NCI-H510A (cell line): Measurements from ENCODE around the gene ZNF148.

Experiments used
- DNase-seq: peaks from one replicate; lab custom pipeline; 2025; lab: John Stamatoyannopoulos, UW

ZNF148 gene

DNA sequence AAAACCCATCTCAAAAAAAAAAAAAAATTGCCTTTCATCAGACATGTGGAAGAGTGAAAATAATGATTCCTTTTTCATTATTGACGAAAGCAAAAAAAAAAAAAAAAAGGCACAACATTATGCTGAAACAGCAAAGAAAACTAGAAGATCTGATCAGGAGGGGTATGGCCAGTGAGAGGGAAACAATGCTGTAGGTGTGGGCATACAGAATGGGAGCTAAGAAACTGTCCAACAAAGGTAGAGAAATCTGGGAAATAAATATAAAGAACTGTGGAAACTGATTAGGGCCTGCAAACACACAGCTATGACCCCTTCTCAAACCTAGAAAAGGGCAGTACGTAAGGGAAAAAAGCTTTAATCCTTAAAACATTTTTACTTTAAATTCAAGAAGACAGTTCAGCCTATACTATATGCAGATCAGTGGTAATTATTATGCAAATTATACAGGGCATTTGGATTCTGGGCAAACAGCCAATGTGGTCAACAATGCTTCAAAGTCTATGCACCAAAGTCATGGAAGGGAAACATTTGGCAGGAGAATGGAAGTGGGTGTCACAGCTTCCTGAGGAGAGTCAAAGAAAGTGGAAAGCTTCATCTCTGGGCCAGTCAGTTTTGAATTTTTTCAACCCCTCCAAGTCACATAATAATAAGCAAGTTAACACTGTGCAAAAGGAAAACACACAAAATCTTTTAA is 94.3 kb downstream of the ZNF148 start:
- no peak for DNase-seq

DNA sequence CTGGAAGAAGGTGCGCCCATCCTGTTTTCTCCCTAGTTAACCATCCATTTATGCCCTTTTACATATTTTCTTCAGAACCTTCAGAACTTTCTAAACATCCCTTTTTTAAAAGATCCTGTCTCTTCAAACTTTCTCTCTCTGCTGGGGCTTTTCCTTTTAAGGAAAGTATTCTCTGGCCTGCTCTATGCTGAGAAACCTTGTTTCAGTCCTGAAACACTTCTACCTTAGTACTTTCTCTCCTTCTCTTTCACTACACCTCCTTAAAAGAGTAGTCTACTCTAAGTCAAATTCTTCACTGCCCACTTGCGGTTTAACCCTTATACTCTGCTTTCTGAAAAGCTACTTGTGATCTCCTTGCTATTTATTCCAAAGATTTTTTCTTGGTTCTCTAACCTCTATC is 97.0 kb downstream of the ZNF148 start:
- no peak for DNase-seq

DNA sequence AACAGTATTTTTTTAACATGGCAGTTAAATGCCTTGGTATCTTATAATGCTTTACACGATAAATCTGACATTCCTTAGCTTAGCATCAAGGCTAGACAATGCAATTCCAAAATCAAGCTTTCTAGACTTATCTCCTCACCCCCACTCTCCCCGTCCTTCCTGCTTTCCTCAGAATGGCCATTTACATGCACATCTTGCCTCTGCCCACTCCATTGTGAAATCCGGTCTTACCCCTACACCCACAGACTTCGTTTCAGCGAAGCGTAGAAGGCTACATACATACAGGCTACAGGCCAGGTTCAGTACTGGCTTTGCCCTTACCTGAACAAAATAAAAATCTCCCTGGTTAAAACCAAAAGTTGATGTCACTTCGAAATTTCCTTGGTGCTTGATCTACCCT is 104.0 kb downstream of the ZNF148 start:
- no peak for DNase-seq

DNA sequence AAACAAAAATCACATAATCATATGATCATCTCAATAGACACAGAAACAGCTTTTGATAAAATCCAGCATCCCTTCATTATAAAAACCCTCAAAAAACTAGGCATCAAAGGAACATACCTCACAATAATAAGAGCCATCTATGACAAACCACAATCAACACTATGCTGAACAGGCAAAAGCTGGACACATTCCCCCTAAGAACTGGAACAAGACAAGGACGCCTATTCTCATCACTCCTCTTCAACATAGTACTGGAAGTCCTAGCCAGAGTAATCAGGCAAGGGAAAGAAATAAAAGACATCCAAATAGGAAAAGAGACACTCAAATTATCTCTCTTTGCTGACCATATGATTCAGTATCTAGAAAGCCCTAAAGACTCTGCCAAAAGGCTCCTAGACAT is 107.7 kb downstream of the ZNF148 start:
- no peak for DNase-seq

DNA sequence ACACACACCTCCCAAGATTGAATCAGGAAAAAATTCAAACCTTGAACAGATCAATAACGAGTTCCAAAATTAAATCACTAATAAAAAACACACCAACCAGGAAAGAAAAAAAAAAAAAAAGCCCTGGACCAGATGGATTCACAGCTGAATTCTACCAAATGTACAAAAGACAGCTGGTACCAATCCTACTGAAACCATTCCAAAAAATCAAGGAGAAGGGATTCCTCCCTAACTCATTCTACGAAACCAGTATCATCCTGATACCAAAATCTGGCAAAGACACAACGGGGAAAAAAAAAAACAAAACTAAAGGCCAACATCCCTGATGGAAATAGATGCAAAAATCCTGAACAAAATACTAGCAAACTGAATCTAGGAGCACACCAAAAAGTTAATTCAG is 108.2 kb downstream of the ZNF148 start:
- DNase-seq = no peak

DNA sequence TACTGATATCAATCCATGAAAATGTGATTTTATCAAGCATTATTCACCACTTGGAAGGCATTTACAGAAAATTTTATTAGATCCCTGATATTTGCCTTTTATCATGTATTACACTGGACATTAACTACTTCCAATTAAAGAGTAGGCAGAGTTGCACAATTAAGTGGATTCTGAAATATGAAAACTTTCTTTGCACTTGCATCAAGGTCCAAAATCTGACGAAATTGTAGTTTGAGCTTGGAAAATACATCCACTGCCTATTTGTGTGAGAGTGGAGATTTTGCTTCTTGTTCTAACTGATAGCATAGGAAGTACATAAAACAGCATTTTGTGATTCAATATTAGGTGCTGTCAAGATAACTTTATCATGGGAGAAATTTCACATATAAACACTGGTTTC is 113.0 kb downstream of the ZNF148 start:
- no peak for DNase-seq

DNA sequence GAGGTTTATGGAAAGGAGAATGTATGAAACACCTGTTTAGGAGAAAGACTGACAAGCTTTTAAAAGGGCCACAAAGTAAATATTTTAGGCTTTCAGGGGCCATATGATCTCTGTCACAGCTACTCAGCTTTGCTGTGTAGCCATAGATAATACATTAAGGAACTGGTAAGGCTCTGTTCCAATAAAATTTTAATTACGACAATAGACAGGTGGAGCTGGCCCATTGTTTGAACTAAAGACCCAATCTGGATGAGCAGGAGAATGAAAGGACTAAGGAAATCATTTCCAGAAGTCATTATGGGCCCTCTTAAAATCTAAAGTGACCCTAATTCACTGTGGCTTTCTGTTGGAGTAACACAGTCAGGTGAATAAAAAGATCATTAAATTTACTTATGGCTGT is 114.1 kb downstream of the ZNF148 start:
- DNase-seq = no peak

DNA sequence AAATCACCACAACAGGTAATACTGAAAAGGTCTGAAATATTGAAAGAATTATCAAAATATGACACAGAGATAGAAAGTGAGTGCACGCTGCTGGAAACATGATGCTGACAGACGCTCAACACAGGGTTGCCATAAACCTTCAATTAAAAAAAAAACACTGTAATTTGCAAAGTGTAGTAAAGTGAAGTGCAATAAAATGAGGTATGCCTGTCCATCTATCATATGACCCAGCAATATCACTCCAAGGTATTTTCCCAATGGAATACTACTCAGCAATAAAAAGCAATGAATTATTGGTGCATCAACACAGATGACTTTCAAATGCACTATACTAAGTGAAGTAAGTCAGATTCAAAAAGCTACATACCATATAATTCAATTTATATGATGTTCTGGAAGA is 115.0 kb downstream of the ZNF148 start:
- DNase-seq = no peak

DNA sequence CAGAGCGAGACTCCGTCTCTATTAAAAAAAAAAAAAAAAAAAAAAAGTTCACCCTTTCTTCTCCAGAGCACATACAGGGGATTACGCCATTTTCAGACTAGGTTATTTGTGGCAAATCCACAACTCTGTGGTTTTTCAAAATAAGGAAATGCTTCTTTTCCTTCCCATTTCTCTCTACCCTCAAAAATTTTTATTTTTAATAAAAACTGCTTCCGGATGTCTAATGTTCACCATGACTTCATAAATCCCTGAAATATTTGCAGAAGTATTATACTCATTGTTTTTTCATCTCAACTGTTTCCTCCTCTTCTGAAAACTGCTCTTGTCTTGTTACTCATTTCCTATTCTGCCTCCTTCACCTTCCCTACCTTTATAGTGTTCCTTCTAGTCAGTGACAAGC is 117.6 kb downstream of the ZNF148 start:
- no peak for DNase-seq

DNA sequence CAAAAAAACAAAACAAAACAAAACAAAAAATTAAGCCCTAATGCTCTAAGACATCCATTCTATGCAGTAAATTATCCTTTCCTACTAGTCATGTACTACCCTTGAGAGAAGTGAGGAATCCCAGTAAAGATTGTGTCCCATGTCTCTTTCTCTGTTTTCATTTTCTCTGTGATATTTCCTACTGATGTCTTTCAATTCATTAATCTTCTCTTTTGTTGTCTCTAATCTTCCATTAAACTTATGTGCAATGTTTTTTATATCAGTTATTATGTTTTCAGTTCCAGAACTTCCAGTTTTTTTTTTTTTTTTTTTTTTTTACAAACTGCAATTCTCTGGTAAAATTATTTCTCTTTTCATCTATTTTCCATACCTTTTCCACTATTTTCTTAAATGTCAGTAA is 118.5 kb downstream of the ZNF148 start:
- DNase-seq = no peak

DNA sequence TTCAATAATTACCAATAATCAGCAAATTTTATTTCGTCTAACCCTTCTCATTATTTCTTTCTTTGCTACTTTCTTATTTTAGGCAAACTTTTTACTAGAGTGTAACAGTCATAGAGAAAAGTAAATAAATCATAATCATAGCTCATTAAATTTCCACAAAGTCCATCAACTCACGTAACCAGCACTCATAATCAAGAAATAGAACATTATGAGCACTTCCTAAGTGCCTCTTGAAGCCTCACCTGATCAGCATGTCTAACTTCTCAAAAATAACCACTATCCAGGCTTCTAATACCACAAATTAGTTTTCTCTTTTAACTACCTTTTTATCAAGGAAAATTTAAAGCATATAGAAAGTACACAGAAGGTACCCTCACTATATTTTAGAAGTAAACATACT is 124.2 kb downstream of the ZNF148 start:
- DNase-seq = no peak

DNA sequence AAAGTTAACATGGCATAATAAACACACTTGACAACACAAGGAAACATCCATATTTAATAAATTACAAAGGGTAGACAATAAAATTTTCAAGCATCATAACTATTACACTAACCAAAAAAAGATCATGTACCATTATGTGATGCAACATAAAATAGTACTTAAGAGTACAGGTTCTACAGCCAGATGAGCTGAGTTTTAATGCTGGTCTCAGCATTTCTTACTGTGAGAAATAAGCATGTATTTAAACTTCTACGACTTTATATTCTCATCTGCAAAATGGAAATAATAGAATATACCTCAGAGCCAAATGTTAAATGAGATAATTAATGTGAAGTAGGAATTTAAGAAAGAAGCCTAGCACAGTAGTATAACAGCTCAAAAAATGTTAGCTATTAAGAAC is 128.9 kb downstream of the ZNF148 start:
- DNase-seq = no peak

DNA sequence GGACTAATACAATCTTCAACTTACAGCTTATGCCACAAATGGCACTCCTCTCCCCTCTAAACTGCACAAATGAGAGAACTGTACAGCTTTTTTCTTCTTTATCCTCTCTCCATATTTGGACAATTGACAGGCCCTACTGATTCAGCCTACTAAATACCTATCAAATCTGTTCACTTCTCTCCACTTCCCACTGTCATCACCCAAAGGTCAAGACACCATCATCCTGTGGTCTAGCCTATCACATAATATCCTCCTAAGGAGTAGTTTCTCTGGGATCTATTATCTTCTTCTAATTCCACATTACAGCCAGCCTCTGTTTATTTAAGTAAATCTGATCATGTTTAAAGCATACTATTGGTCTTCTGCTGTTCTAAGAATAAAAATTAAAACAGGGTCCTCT is 129.6 kb downstream of the ZNF148 start:
- DNase-seq = no peak

DNA sequence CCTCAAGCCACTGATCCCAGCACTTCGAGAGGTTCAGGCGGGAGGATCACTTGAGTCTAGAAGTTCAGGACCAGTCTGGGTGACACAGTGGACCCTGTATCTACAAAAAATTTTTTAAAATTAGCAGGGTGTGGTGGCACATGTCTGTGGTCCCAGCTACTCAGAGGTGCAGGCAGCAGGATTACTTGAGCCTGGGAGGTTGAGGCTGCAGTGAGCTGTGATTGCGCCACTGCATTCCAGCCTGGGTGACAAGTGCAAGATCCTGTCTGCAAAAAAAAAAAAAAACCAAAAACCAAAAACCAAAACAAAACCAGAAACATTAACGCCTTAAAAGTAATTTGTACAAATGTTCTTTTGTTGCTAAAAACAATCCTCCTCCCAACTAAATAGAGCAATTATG is 134.6 kb downstream of the ZNF148 start:
- no peak for DNase-seq

DNA sequence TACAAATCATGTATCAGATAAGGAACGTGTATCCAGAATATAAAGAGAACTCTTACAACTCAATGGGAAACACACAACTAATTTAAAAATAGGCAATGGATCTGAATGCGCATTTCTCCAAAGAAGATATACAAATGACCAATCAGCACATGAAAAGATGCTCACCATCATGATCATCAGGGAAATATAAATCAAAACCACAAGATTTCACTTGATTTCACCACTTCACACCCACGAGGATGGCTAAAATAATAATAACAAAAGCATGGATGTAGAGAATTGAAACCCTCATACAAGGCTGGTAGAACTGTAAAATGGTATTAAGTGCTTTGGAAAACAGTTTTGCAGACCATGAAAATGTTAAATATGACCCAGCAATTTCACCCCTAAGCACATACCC is 135.9 kb downstream of the ZNF148 start:
- no peak for DNase-seq

DNA sequence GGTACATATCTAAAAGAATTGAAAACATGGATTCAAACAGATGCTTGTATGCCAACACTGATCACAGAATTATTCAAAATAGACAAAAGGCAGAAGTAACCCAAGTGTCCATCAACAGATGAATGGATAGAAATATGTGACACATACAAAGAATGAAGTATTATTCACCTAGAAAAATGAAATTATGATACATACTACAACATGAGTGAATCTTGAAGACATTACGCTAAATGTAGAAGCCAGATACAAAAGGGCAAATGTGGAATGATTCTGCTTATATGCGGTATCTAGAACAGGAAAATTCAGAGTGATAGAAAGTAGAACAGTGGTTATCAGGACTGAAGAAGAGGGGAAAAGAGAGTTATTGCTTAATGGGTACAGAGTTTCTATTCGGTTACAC is 136.4 kb downstream of the ZNF148 start:
- DNase-seq = no peak

DNA sequence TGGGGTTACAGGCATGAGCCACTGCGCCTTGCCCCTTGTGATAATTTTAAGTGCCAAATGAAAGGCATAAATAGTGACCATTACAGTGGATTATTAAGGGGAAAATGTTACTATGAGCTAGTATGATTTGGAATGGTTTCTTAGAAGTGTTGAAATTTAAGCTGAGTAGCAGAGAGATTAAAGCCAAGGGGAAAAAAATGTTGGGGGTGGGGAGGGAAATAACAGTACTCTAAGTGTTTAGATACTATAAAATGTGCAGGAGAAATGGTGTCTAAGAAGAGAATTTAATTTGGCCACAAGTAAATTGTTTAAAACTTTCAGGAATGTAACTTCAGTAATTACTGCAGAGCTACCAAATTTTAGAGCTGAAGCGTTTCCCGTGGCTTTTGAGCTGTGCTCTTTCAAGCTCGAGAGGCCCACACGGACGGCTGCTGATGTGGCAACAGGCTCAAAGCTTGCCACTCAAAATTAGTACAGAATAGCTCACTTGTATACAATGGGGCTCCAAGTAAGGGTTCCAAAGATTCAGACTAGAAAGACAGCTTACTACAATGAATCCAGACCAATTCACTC is 138.7 kb downstream of the ZNF148 start:
- no peak for DNase-seq

DNA sequence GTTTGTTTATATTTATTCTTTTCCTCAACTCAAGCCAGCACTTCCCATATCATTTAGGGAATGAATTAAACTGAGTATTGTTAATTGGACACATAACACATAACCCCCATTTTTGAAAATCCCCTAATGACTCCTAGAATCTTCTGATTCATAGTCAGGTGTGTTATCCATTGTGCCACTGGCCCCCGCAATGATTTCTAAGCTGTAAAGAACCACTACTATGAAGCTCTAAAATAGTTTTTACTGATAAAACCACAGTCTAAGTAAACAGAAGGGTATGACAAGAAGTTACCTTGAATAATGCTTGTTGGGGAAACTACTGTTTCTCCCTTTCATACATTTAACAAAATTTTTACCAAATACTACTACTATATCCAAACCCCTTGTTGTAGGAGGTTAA is 140.3 kb downstream of the ZNF148 start:
- DNase-seq = no peak

DNA sequence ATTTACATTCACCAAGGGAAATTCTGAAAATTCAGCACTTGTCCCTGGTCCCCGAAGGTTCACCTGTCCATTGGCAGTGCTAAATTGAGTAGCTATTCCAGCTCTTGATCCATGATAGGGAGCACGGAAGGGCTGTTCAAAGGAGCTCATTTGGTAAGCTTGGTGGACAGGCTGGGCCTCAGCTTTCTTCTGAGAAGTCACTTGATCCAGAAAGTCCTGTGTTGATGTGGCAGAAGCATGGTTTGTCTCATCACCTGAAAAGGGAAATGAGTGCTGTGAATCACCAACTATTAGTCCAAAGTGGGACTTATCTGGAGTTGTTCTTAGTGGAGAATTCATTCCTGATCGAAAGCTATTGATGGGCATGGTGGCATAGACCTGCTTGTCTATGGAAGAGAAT is 142.7 kb downstream of the ZNF148 start:
- DNase-seq = no peak

DNA sequence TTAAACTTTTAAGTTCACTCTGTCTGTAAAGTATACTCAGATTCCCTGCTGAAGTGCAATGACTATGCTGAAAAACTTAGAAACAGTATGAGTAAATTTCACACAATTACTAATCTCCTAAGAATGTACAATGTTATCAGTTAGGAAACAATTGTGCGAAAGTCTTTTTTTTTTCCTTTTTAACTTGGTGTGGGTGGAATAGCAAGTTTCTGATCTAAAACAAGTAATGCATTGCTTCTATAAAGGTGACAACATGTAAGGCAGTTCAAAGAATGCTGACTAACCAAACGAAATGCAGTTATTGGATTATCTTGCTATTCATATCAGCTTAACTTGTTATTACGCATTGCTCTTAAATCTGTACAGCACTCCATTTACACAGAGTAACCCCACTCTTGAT is 143.2 kb downstream of the ZNF148 start:
- DNase-seq = no peak

DNA sequence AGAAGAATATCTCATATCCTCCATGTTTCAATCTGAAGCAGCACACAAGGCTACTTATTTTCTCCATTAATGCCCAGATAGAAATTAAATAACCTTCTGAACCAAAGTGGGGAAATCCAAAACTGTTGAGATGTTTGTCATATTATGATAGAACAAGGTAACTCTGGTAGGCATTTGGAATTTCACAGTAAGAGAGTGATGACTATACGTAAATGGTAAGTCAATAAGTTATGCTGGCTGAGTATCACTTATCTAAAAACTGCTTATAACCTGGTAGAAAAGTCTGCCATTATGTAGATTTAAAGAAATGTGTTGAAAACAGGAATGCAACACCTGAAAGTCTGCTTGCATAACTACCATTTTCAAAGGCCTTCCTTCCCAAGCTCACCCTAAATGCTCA is 145.4 kb downstream of the ZNF148 start:
- no peak for DNase-seq

DNA sequence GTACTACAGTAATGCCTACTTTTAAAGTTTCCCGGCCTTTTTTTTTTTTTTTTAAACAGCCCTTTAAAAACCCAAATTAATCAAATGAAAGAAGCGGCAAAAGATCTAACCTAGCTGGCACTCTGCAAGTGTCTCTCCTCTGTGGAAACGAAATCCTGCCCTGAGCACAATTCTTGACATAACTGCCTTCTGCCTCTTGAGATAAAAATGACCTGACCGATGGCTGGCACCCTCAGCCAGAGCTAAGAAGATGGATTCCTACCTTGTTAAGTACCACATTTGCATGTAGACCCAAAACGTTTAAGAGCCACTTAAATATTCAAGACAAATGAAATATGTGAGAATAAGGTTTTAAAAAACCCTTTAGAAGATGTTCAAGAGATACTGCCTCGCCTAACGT is 146.0 kb downstream of the ZNF148 start:
- no peak for DNase-seq

DNA sequence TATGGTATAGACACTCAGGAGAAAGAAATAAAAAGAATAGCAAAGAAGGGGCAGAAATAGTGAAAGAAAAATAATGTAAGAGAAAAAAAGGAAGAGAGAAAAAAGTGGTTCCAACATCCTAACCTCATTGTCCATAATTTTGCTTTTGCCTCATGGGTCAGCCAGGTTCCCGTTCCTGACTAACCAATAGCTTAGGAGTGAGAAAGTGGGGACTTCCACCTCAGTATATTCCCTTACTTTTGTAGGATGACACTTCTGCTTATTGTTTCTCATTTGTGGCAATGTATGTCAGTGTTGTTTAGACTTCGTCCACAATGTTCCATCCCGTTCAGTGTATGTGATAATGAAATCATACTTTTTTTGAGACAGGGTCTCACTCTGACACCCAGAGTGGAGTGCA is 153.3 kb downstream of the ZNF148 start:
- no peak for DNase-seq

DNA sequence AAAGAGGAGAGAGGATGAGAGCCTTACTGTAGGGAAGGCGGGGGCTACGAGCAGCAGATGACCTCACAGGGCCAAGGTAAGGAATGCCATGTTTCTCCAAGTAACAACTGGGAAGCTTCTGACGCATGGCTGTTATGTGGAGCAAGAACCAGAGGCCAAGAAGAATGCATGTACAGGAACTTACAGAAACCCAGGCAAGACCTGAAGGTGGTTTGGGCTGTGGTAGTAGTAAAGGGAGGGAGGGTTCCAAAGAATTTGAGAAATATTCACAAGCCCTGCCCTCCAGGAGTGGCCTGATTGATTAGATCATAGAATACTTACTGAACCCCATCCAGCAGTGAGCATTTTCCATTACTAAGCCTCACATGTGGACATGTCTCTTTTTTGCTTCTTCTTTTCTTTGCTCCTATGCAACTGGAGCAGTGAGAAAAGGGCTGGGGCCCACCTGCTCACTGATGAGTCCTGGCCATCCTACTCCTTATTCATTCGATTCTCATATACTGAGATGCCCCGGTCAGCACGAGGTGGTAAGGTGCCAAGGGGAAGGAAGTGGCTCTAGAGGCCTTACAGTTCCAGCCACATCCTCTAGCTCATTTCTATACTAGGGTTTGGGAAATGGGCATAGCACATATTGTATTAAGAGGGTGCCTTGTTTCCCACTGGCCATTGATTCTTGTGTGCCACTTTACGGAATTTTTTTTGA is 154.2 kb downstream of the ZNF148 start:
- DNase-seq = no peak
